Fibroblast of the aortic adventitia (primary cell): ENCODE data around the gene APCDD1L. TPM values are rescaled to one million over a fixed set of nuclear protein-coding genes. Genes with fewer than 3 reads are reported as not detected.

Source experiments
- DNase-seq: peaks from one replicate; pipeline ENCODE4 v3.0.0-alpha.2; 2010; ENCODE audit warnings: low read depth
- H3K4me3 ChIP-seq: 2 replicates; pipeline ENCODE4 v1.5.1; 2011; ENCODE audit warnings: low read depth, mild to moderate bottlenecking, control low read depth, low read length, moderate library complexity
- CTCF ChIP-seq: IDR thresholded peaks from 2 replicates; pipeline ENCODE4 v1.5.1; 2011; ENCODE audit warnings: mild to moderate bottlenecking, low read length, control low read depth, inconsistent platforms; ENCODE audit not compliant: insufficient read depth
- total RNA-seq: library from RNA; depleted of rRNA; stranded (reverse); fragments of >200 nt; gene quantifications from 2 replicates; pipeline ENCODE4 v1.2.3, GENCODE V29; 2012; ENCODE audit warnings: low replicate concordance

APCDD1L gene
- total RNA-seq, 1 donor: 20.8 TPM

- TF ChIP-seq CTCF: no peak
- no peak for DNase-seq
- H3K4me3 ChIP-seq: no peak overlapping the region
Observed at GRCh38 chr20:58444746-58445255, 70.4 kb downstream of the APCDD1L start.

- no peak overlapping the region for H3K4me3 ChIP-seq
- DNase-seq: no peak
- TF ChIP-seq CTCF: no peak
Observed at GRCh38 chr20:58441723-58442122, 73.5 kb downstream of the APCDD1L start.

- no peak for DNase-seq
- no peak for TF ChIP-seq CTCF
- H3K4me3 ChIP-seq: no peak overlapping the region
Observed at GRCh38 chr20:58440021-58440767, 75.0 kb downstream of the APCDD1L start.

- no peak for DNase-seq
- TF ChIP-seq CTCF: no peak
- no peak overlapping the region for H3K4me3 ChIP-seq
Observed at GRCh38 chr20:58438970-58439808, 76.0 kb downstream of the APCDD1L start.

- TF ChIP-seq CTCF: no peak
- H3K4me3 ChIP-seq: no peak overlapping the region
- DNase-seq: no peak
Observed at GRCh38 chr20:58436868-58437645, 78.1 kb downstream of the APCDD1L start.

- no peak for TF ChIP-seq CTCF
Observed at GRCh38 chr20:58435237-58435636, 80.0 kb downstream of the APCDD1L start.

More at GRCh38 chr20:58435237-58435636, 80.0 kb downstream of the APCDD1L start:
- DNase-seq: no peak
- no peak overlapping the region for H3K4me3 ChIP-seq
